B cell (primary cell): ENCODE results near the gene ZBTB12. TPM values are rescaled to one million over a fixed set of nuclear protein-coding genes. Genes with fewer than 3 reads are reported as not detected.

ENCODE experiments used
- ATAC-seq: fragments of 200-7000 bp; cut with Tn5 transposase; one replicate; pipeline ENCODE4 v1.10.0; 2021; ENCODE audit warnings: low read depth, mild to moderate bottlenecking, moderate number of reproducible peaks, moderate library complexity
- CTCF ChIA-PET: fragments of 350-600 bp; sonication (Branson Sonifier 250); formaldehyde crosslinking; loops from one replicate; lab custom pipeline; 2021; ENCODE audit warnings: antibody characterized with exemption, inconsistent platforms; lab: Charles Lee
- POLR2A ChIA-PET: fragments of 350-600 bp; sonication (Branson Sonifier 250); formaldehyde crosslinking; loops from one replicate; lab custom pipeline; 2021; ENCODE audit warnings: antibody characterized with exemption; lab: Charles Lee
- DNase-seq: peaks from one replicate; pipeline ENCODE4 v3.0.0; 2013
- H2AFZ ChIP-seq: 2 replicates; pipeline ENCODE4 v1.6.1; 2012; ENCODE audit warnings: mild to moderate bottlenecking, low read depth, low read length; ENCODE audit not compliant: insufficient read depth, poor library complexity, severe bottlenecking
- H3K27ac ChIP-seq, 2 donors: 1 replicate in 1 of 2; 2 replicates in 1 of 2; pipeline ENCODE4 v1.5.1; 2012 to 2013; ENCODE audit warnings: low read length in 2 of 2, mild to moderate bottlenecking in 2 of 2, moderate library complexity in 1 of 2
- H3K27me3 ChIP-seq, 4 experiments: fragments of 200-600 bp in 1 of 4; sonication (generic) in 1 of 4; replicated peaks in 1 of 4; 1 replicate in 2 of 4; 2 replicates in 2 of 4; pipeline versions ENCODE4 v1.6.1 to v1.7.0; 2013 to 2016; ENCODE audit warnings: low read length in 3 of 4, mild to moderate bottlenecking in 2 of 4, mixed read lengths in 1 of 4, moderate library complexity in 1 of 4; ENCODE audit not compliant: insufficient read depth in 4 of 4, control insufficient read depth in 3 of 4; ENCODE audit errors: control extremely low read depth in 1 of 4
- H3K36me3 ChIP-seq, 2 experiments: replicated peaks in 1 of 2; 1 replicate in 1 of 2; 2 replicates in 1 of 2; pipeline versions ENCODE4 v1.6.1 to v1.7.1; 2013; ENCODE audit warnings: low read length in 1 of 2; ENCODE audit not compliant: insufficient read depth in 2 of 2, control insufficient read depth in 1 of 2; ENCODE audit errors: control extremely low read depth in 1 of 2, extremely low read depth in 1 of 2
- H3K4me1 ChIP-seq, 2 donors: fragments of 200-600 bp in 1 of 2; sonication (generic) in 1 of 2; 1 replicate in 1 of 2; 2 replicates in 1 of 2; pipeline versions ENCODE4 v1.5.1 to v1.6.1; 2013 to 2017; ENCODE audit warnings: low read length in 2 of 2; ENCODE audit not compliant: control insufficient read depth in 2 of 2, insufficient read depth in 2 of 2
- H3K4me2 ChIP-seq: replicated peaks from 2 replicates; pipeline ENCODE3; 2012; ENCODE audit warnings: mild to moderate bottlenecking, low read depth, low read length; ENCODE audit not compliant: poor library complexity, severe bottlenecking
- H3K4me3 ChIP-seq, 5 experiments: fragments of 200-600 bp in 1 of 5; sonication (generic) in 1 of 5; 1 replicate in 3 of 5; 2 replicates in 2 of 5; pipeline versions ENCODE4 v1.5.1 to v1.7.0; 2011 to 2016; ENCODE audit warnings: low read length in 4 of 5, mild to moderate bottlenecking in 4 of 5, low read depth in 2 of 5, control low read depth in 1 of 5, moderate library complexity in 1 of 5; ENCODE audit not compliant: insufficient read depth in 1 of 5; ENCODE audit errors: control extremely low read depth in 1 of 5, extremely low read depth in 1 of 5
- H3K79me2 ChIP-seq: fragments of 200-600 bp; sonication (generic); one replicate; pipeline ENCODE4 v1.6.0; 2016; ENCODE audit warnings: low read length; ENCODE audit not compliant: control insufficient read depth, insufficient read depth
- H3K9ac ChIP-seq: fragments of 200-600 bp; sonication (generic); 2 replicates; pipeline ENCODE4 v1.6.1; 2017; ENCODE audit warnings: mild to moderate bottlenecking, low read length, moderate library complexity
- H3K9me3 ChIP-seq, 3 donors: one replicate each; pipeline versions ENCODE4 v1.6.1 to v1.7.1; 2013; ENCODE audit warnings: low read length in 2 of 3; ENCODE audit not compliant: control insufficient read depth in 2 of 3, insufficient read depth in 1 of 3; ENCODE audit errors: control extremely low read depth in 1 of 3
- H4K20me1 ChIP-seq: 2 replicates; pipeline ENCODE4 v1.6.0; 2012; ENCODE audit warnings: mild to moderate bottlenecking, low read length; ENCODE audit not compliant: insufficient read depth, control insufficient read depth, poor library complexity, severe bottlenecking
- H3K27ac Mint-ChIP-seq: one replicate; pipeline ENCODE4 v1.8.0; 2021; ENCODE audit warnings: mixed read lengths
- H3K27me3 Mint-ChIP-seq: one replicate; pipeline ENCODE4 v1.8.0; 2021; ENCODE audit warnings: mixed read lengths
- H3K4me1 Mint-ChIP-seq: one replicate; pipeline ENCODE4 v1.8.0; 2021; ENCODE audit warnings: mixed read lengths
- H3K4me3 Mint-ChIP-seq: one replicate; pipeline ENCODE4 v1.8.0; 2021; ENCODE audit warnings: mixed read lengths
- H3K9me3 Mint-ChIP-seq: one replicate; pipeline ENCODE4 v1.8.0; 2022; ENCODE audit warnings: mixed read lengths; ENCODE audit not compliant: insufficient read depth
- CTCF ChIP-seq: fragments of 200-600 bp; IDR thresholded peaks from one replicate; pipeline ENCODE4 v1.8.0; 2022; ENCODE audit warnings: antibody characterized with exemption, mild to moderate bottlenecking
- EZH2 ChIP-seq: IDR thresholded peaks from 2 replicates; pipeline ENCODE4 v1.6.1; 2012; ENCODE audit warnings: borderline replicate concordance, low read depth, mild to moderate bottlenecking, moderate library complexity, low read length; ENCODE audit not compliant: insufficient read depth, poor library complexity, severe bottlenecking
- WGBS: methylation state at CpG from one replicate; pipeline ENCODE4 v1.1.5; 2013; ENCODE audit warnings: missing lambda C conversion rate; ENCODE audit not compliant: insufficient coverage; 5-methylcytosine and 5-hydroxymethylcytosine counted together
- intact Hi-C: fragments of 100-400 bp; cut with micrococcal nuclease; formaldehyde crosslinking; loops from one replicate; pipeline ENCODE4 v1.10.0; 2022
- polyA plus RNA-seq: library from polyadenylated mRNA; depleted of rRNA; stranded (reverse); fragments of >200 nt; gene quantifications from 2 replicates; pipeline ENCODE4 v1.2.3, GENCODE V29; 2012
- total RNA-seq, 2 donors: library from RNA; stranded (reverse); fragments of 120-200 nt in 1 of 2; gene quantifications; 1 replicate in 1 of 2; 2 replicates in 1 of 2; pipeline versions ENCODE4 v1.2.3 to v1.2.4, GENCODE V29; 2013 to 2022

Gene ZBTB12
- total and polyA plus RNA-seq, 2 donors (not counting 1 experiment from before 2014, with no cell fraction given) = 1.4 to 8.9 TPM

DNA sequence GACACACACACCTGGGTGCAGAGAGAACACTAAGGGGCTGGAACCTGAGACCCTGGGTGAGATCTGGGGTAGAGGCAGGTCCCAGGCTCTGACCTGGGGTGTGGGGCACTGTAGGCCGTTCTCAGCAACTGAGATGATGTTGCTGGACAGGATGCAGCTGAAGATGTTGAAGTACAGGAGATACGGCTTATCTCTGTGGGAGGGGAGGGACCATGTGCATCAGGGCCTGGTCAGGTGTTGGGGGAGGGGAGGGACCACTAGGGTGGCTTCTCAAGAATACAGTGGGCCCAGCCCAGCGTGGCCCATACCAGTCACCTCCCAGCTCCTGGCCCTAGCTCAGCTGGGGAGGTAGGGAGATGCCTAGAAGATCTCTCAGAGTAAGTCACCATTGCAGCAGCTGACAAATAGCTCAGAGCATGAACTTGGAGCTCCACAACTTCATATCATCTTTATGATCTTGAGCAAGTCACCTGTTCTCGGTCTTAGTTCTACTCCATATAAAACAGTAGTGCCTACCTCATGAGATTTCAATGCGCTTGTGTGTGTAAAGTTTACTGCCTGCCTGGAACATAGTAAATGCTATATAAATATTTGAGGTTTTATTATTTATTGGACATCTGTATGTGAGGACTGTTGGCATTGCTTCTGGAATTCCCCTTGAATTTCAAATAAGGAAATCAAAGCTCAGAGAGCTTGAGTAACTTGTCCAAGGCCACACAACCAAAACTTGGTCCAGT lies 26.9 kb downstream of the ZBTB12 start:
- DNase-seq (no peak), ATAC-seq (no peak)
- Mint-ChIP-seq H3K4me1 (no peaks in the 10 kb centered on the region), H3K4me3 (no peak overlapping the region), H3K27me3 (peaks cover 4% of the 10 kb centered on the region), H3K9me3 (no peaks in the 10 kb centered on the region), H3K27ac (no peak overlapping the region)
- ChIA-PET CTCF (interaction anchor here (1.0 kb wide), 1 partner anchor 14 kb away, joined by 3 read pairs; no protein-coding TSS in a partner anchor), POLR2A (interaction anchor here (0.6 kb wide), 1 partner anchor 804 kb away, joined by 6 read pairs; no protein-coding TSS in a partner anchor)
- H3K36me3 ChIP-seq = peaks cover 0 to 6% of the 10 kb centered on the region in 2 experiments
- no peaks in the 10 kb centered on the region for H3K4me1 ChIP-seq
- 65% methylated on average over 3 of the region's 5 CpGs for WGBS
- no peaks in the 10 kb centered on the region for H3K27me3 ChIP-seq
- no peak overlapping the region for H3K9ac ChIP-seq
- H3K4me3 ChIP-seq = no peak overlapping the region
- no peak overlapping the region for H3K27ac ChIP-seq
- no peak overlapping the region for H2AFZ ChIP-seq
- TF ChIP-seq EZH2 (no peak), CTCF (no peak)
- no peaks in the 10 kb centered on the region for H3K9me3 ChIP-seq
- H4K20me1 ChIP-seq = no peaks in the 10 kb centered on the region
- no peak overlapping the region for H3K4me2 ChIP-seq
- no peaks in the 10 kb centered on the region for H3K79me2 ChIP-seq
- intact Hi-C loops = no loop called here

DNA sequence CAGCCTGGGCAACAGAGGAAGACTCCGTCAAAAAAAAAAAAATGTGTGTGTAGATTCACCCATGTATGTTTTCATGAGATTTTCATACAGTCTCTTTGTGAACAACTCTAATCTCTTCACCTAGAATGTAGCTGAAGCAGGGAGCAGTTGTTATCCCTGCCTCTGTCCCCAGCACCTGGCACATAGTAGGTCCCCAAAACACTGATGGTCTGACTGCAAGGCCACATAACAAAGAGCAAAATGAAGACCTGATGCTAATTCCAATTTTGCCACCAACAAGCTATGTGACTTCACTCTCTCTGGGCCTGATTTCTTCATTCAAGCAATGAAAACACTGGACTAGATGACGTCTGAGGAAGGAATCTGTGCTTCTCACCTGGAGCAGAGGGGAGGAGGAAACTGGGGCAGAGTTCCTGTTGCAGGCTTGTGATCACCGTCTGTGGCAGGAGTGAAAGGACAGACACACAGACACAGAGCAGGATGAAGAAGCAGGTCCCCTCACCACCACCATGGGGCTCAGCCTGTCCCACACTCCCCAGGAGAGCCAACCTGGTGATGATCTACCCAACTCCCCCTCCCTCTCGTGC lies 27.7 kb downstream of the ZBTB12 start:
- ChIA-PET CTCF (interaction anchor here (1.0 kb wide), 1 partner anchor 43 kb away, joined by 3 read pairs; no protein-coding TSS in a partner anchor), POLR2A (interaction anchor here (0.6 to 0.7 kb wide), 2 partner anchors 9 to 805 kb away, joined by 3 to 6 read pairs; no protein-coding TSS in a partner anchor)
- no peaks in the 10 kb centered on the region for H3K27me3 ChIP-seq
- peaks cover 4% of the 10 kb centered on the region for H3K27me3 Mint-ChIP-seq
- H4K20me1 ChIP-seq = no peaks in the 10 kb centered on the region
- DNase-seq (no peak), ATAC-seq (no peak)
- no peaks in the 10 kb centered on the region for H3K9me3 Mint-ChIP-seq
- H3K4me1 Mint-ChIP-seq = no peaks in the 10 kb centered on the region
- H3K36me3 ChIP-seq = no peaks in the 10 kb centered on the region
- no peaks in the 10 kb centered on the region for H3K9me3 ChIP-seq
- H3K4me2 ChIP-seq = no peak overlapping the region
- H3K27ac ChIP-seq = no peak overlapping the region
- intact Hi-C loops = no loop called here
- TF ChIP-seq CTCF (no peak), EZH2 (no peak)
- H3K27ac Mint-ChIP-seq = no peak overlapping the region
- no peaks in the 10 kb centered on the region for H3K4me1 ChIP-seq
- H3K9ac ChIP-seq = no peak overlapping the region
- H3K79me2 ChIP-seq = no peaks in the 10 kb centered on the region
- H3K4me3 ChIP-seq = no peak overlapping the region
- 58% methylated on average over 2 of the region's 4 CpGs for WGBS
- H3K4me3 Mint-ChIP-seq = no peak overlapping the region
- no peak overlapping the region for H2AFZ ChIP-seq
